Fibroblast of the aortic adventitia (primary cell): Measurements from ENCODE around the gene TACR3. TPM values are rescaled to one million over a fixed set of nuclear protein-coding genes. Genes with fewer than 3 reads are reported as not detected.
"Not testable (repeated sequence)": the region's sequence is repeated elsewhere in the genome, so short reads cannot be mapped to it uniquely, and the experiment has no call there.

ENCODE experiments used
- DNase-seq: peaks from one replicate; pipeline ENCODE4 v3.0.0-alpha.2; 2010; ENCODE audit warnings: low read depth
- H3K4me3 ChIP-seq: 2 replicates; pipeline ENCODE4 v1.5.1; 2011; ENCODE audit warnings: low read depth, mild to moderate bottlenecking, control low read depth, low read length, moderate library complexity
- CTCF ChIP-seq: IDR thresholded peaks from 2 replicates; pipeline ENCODE4 v1.5.1; 2011; ENCODE audit warnings: mild to moderate bottlenecking, low read length, control low read depth, inconsistent platforms; ENCODE audit not compliant: insufficient read depth
- total RNA-seq: library from RNA; depleted of rRNA; stranded (reverse); fragments of >200 nt; gene quantifications from 2 replicates; pipeline ENCODE4 v1.2.3, GENCODE V29; 2012; ENCODE audit warnings: low replicate concordance

Gene TACR3
- total RNA-seq, 1 donor = 0.09 TPM

- no peak for TF ChIP-seq CTCF
- no peak overlapping the region for H3K4me3 ChIP-seq
- DNase-seq = no peak
These were observed 73.8 kb downstream of the TACR3 start for GRCh38 chr4:103645991-103646390.

- H3K4me3 ChIP-seq = no peak overlapping the region
- DNase-seq = no peak
- no peak for TF ChIP-seq CTCF
These were observed 85.5 kb downstream of the TACR3 start for GRCh38 chr4:103634236-103634635.

- H3K4me3 ChIP-seq = no peak overlapping the region
- no peak for DNase-seq
- TF ChIP-seq CTCF = no peak
These were observed 93.5 kb downstream of the TACR3 start for GRCh38 chr4:103626296-103626695.

DNA sequence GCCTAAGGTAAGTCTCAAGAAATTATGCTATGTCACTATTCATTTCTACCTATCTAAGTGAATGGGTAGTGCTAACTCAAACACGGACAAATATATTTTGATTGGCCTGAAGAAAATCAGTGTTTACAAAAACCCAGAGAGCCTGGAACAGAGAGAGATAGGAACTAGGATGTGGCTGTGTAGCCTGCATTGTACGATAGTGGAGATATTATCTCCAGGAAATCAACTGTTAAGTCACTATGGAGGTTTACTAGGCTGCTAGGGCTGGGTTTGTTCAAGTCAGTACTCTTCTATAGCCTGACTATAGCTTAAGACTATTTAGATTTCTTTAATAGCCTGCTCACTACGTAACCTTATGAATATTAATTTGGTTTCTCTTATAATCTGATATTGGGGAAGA lies 127.9 kb downstream of the TACR3 start:
- H3K4me3 ChIP-seq = no peak overlapping the region
- DNase-seq = no peak
- no peak for TF ChIP-seq CTCF

DNA sequence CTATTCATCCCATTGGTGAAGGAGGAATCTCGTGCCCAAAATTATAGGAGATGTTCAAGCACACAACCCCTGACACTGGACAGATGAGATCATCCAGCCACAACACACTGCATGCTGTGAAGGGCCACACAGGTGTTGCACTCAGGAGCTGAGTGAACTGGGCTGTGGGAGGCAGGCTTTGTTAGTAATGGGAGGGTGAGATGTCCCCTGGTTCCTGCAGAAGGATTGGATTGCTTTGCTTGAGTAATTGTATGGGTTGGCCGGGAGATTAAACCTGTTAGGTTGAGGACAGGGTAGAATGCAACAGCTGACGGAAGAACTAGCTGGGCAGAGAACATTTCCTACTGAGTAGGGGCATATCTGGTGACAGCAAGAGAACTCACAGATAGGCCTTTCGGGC lies 152.2 kb downstream of the TACR3 start:
- TF ChIP-seq CTCF = no peak
- H3K4me3 ChIP-seq = no peak overlapping the region
- DNase-seq = no peak

DNA sequence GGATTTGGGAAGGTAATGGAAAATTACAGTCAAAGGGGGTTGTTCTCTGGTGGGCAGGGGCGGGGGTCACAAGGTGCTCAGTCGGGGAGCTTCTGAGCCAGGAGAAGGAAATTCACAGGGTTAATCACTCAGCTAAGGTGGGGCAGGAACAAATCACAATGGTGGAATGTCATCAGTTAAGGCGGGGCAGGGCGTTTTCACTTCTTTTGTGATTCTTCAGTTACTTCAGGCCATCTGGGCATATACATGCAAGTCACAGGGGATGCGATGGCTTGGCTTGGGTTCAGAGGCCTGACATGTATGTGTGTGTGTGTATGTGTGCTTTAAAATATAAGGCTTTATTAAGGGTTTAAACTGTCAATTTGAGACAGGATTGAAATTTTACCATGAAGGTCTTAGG lies 160.6 kb downstream of the TACR3 start:
- not testable (repeated sequence) for H3K4me3 ChIP-seq, DNase-seq
